ENCODE measurements around the gene WIPF3. TPM values are rescaled to one million over a fixed set of nuclear protein-coding genes. Genes with fewer than 3 reads are reported as not detected.

Gene WIPF3
- total and polyA plus RNA-seq, 2 of the 4 experiments (the other 2 are of a cell fraction), result not detected

GRCh38 chr7:29926741-29927140 lies 120.4 kb downstream of the WIPF3 start:
- no peak for ATAC-seq (ENCODE audit: low read depth)
- Histone ChIP-seq H4K8ac (ENCODE audit: low read depth in 2 of 2, low read length in 2 of 2) (no peak overlapping the region), H3K23ac (ENCODE audit: low read depth, low read length) (no peak overlapping the region), H2BK5ac (ENCODE audit: low read depth, low read length, poor library complexity, severe bottlenecking) (no peak overlapping the region), H3K27ac (ENCODE audit: insufficient read depth, low read length) (no peak overlapping the region), H2BK120ac (ENCODE audit: low read depth, low read length) (no peak overlapping the region), H4K20me1 (ENCODE audit: insufficient read depth, low read length) (no peaks in the 10 kb centered on the region), H3K56ac (ENCODE audit: extremely low read depth, insufficient read depth, low read length) (no peak overlapping the region), H4K91ac (ENCODE audit: insufficient read depth, low read depth, low read length) (no peak overlapping the region), H3K4me1 (ENCODE audit: control insufficient read depth, insufficient read depth, low read length) (no peaks in the 10 kb centered on the region), H3K18ac (ENCODE audit: low read depth, low read length) (no peak overlapping the region), H3K4me3 (ENCODE audit: insufficient read depth, low read depth, low read length) (no peak overlapping the region), H2BK20ac (ENCODE audit: low read depth, low read length) (no peak overlapping the region), H2BK15ac (ENCODE audit: low read depth, low read length) (no peak overlapping the region), H4K5ac (ENCODE audit: low read depth, low read length) (no peak overlapping the region), H3K27me3 (ENCODE audit: control insufficient read depth, insufficient read depth, low read length) (no peaks in the 10 kb centered on the region), H3K4ac (ENCODE audit: low read depth, low read length) (no peak overlapping the region), H2AFZ (replicated peaks; ENCODE audit: low read length, poor library complexity) (no peak overlapping the region), H3K4me2 (ENCODE audit: low read depth, low read length) (no peak overlapping the region), H3K9me1 (ENCODE audit: insufficient read depth, low read length) (no peaks in the 10 kb centered on the region), H2AK5ac (ENCODE audit: low read depth, low read length) (no peak overlapping the region), H3K9me3 (ENCODE audit: control insufficient read depth, insufficient read depth, low read length) (no peaks in the 10 kb centered on the region), H3K36me3 (ENCODE audit: control insufficient read depth, insufficient read depth, low read length) (peaks cover 53% of the 10 kb centered on the region), H3K9ac (ENCODE audit: low read depth, low read length) (no peak overlapping the region), H3K79me1 (ENCODE audit: low read depth in 1 of 2, low read length in 2 of 2) (peaks cover 0 to 19% of the 10 kb centered on the region in 2 experiments), H3K14ac (replicated peaks; ENCODE audit: low read depth, low read length) (no peak overlapping the region), H2AK9ac (replicated peaks; ENCODE audit: low read depth, low read length, poor library complexity) (no peak overlapping the region)
- WGBS, 2 experiments (ENCODE audit: extremely low coverage in 2 of 2, insufficient read length in 1 of 2), result 83% methylated on average over 1 of the region's 5 CpGs; no CpG with 5 or more reads in 1 of the 2 experiments
- no peak for TF ChIP-seq MXI1 (IDR thresholded peaks at IDR 0.05; ENCODE audit: borderline replicate concordance, low read depth, low read length)
- no peak for TF ChIP-seq RCOR1 (IDR thresholded peaks at IDR 0.05; ENCODE audit: insufficient replicate concordance, low read length)
- no peak for TF ChIP-seq BHLHE40 (IDR thresholded peaks at IDR 0.05; ENCODE audit: low read depth, low read length)
- TF ChIP-seq SMC3 (IDR thresholded peaks at IDR 0.05; ENCODE audit: low read depth, low read length), result no peak
- TF ChIP-seq CHD1 (IDR thresholded peaks at IDR 0.05; ENCODE audit: low read depth, low read length), result no peak
- TF ChIP-seq, protein P1, sequence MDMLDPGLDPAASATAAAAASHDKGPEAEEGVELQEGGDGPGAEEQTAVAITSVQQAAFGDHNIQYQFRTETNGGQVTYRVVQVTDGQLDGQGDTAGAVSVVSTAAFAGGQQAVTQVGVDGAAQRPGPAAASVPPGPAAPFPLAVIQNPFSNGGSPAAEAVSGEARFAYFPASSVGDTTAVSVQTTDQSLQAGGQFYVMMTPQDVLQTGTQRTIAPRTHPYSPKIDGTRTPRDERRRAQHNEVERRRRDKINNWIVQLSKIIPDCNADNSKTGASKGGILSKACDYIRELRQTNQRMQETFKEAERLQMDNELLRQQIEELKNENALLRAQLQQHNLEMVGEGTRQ (IDR thresholded peaks at IDR 0.05; ENCODE audit: low read depth, low read length), result no peak
- no peak for TF ChIP-seq CEBPB (IDR thresholded peaks at IDR 0.05; ENCODE audit: low read depth, low read length)
- TF ChIP-seq NFE2L2 (IDR thresholded peaks at IDR 0.05; ENCODE audit: low read depth, low read length), result no peak
- TF ChIP-seq CTCF (conservative IDR thresholded peaks at IDR 0.05; ENCODE audit: low read depth, low read length), result no peak
- TF ChIP-seq POLR2A (IDR thresholded peaks at IDR 0.05; ENCODE audit: low read depth, low read length), result no peak
- TF ChIP-seq, protein P2, sequence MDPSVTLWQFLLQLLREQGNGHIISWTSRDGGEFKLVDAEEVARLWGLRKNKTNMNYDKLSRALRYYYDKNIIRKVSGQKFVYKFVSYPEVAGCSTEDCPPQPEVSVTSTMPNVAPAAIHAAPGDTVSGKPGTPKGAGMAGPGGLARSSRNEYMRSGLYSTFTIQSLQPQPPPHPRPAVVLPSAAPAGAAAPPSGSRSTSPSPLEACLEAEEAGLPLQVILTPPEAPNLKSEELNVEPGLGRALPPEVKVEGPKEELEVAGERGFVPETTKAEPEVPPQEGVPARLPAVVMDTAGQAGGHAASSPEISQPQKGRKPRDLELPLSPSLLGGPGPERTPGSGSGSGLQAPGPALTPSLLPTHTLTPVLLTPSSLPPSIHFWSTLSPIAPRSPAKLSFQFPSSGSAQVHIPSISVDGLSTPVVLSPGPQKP (IDR thresholded peaks at IDR 0.05; ENCODE audit: borderline replicate concordance, low read depth, low read length), result no peak
- TF ChIP-seq FOS (IDR thresholded peaks at IDR 0.05; ENCODE audit: low read depth, low read length), result no peak
- no peak for TF ChIP-seq RFX5 (IDR thresholded peaks at IDR 0.05; ENCODE audit: low read depth, low read length)
- ChIA-PET CTCF (interaction anchor here (0.6 kb wide), 1 partner anchor 1235 kb away, joined by 4 read pairs; no protein-coding TSS in a partner anchor), POLR2A (ENCODE audit: unreplicated experiment) (no interaction called here)
- no peak for DNase-seq
- no TSS peak for BruUV-seq (replicated peaks)
- in situ Hi-C loops (cut with MboI; ENCODE audit: low sequenced_read_pairs), result no loop called here
- dilution Hi-C loops (cut with HindIII; ENCODE audit: low sequenced_read_pairs, unreplicated experiment), result no loop called here
- intact Hi-C loops (cut with micrococcal nuclease), result no loop called here

Measured in IMR-90 (cell line).